K562 (cell line): ENCODE measurements around the gene PTCH2. TPM values are rescaled to one million over a fixed set of nuclear protein-coding genes. Genes with fewer than 3 reads are reported as not detected.

Experiments used
- ATAC-seq: fragments of 200-7000 bp; cut with Tn5 transposase; 3 replicates; pipeline ENCODE4 v1.9.1; 2020; ENCODE audit warnings: moderate library complexity
- BruUV-seq: library from RNA; stranded (reverse); fragments of 400-500 nt; replicated peaks from 2 replicates; lab custom pipeline; 2021; lab: Mats Ljungman, UMichigan
- CTCF ChIA-PET: fragments of 300-600 bp; formaldehyde crosslinking; extraction: SDS; loops from one replicate; lab custom pipeline; 2021; ENCODE audit warnings: low intra/inter-chr PET ratio; lab: Yijun Ruan, JAX
- POLR2A ChIA-PET: fragments of 300-600, 350-650 bp; sonication (Branson Sonifier 250); formaldehyde crosslinking; extraction: SDS; loops from one replicate; lab custom pipeline; 2021; ENCODE audit warnings: antibody characterized with exemption, inconsistent platforms; lab: Yijun Ruan, JAX
- DNase-seq, 4 experiments: peaks; one replicate each; pipeline versions ENCODE4 v3.0.0 to v3.0.0-alpha.2; 2011 to 2018; ENCODE audit warnings: low spot score in 3 of 4, mixed read lengths in 3 of 4; ENCODE audit errors: extremely low read depth in 1 of 4
- FAIRE-seq: peaks from 2 replicates; lab custom pipeline; 2011; peaks lifted over from hg19 to GRCh38; lab: Jason Lieb, UNC
- H2AFZ ChIP-seq: 2 replicates; pipeline ENCODE4 v1.6.0; 2011; ENCODE audit warnings: low read depth, low read length, control low read depth, inconsistent platforms
- H3K27ac ChIP-seq: fragments of 200-600 bp; 3 replicates; pipeline ENCODE4 v1.8.0; 2011; ENCODE audit warnings: low read depth, mild to moderate bottlenecking, control low read depth, inconsistent platforms, low read length, moderate library complexity, mixed read lengths; ENCODE audit errors: extremely low read depth
- H3K27me3 ChIP-seq, 2 experiments: fragments of 300-600 bp in 1 of 2; 2 replicates in 1 of 2; 3 replicates in 1 of 2; pipeline versions ENCODE4 v1.6.0 to v1.8.0; 2011; ENCODE audit warnings: inconsistent platforms in 2 of 2, low read length in 2 of 2, mild to moderate bottlenecking in 1 of 2, mixed read lengths in 1 of 2, moderate library complexity in 1 of 2; ENCODE audit not compliant: control insufficient read depth in 2 of 2, insufficient read depth in 2 of 2
- H3K36me3 ChIP-seq: fragments of 300-600 bp; 3 replicates; pipeline ENCODE4 v1.8.0; 2011; ENCODE audit warnings: mild to moderate bottlenecking, low read length, inconsistent platforms; ENCODE audit not compliant: control insufficient read depth, insufficient read depth
- H3K4me1 ChIP-seq, 2 experiments: fragments of 200-600 bp in 1 of 2; replicated peaks in 1 of 2; 2 replicates in 1 of 2; 3 replicates in 1 of 2; pipeline versions ENCODE4 v1.5.1 to v1.8.0; 2011; ENCODE audit warnings: inconsistent platforms in 2 of 2, low read length in 2 of 2, mild to moderate bottlenecking in 1 of 2, mixed read lengths in 1 of 2, moderate library complexity in 1 of 2; ENCODE audit not compliant: control insufficient read depth in 2 of 2, insufficient read depth in 2 of 2
- H3K4me2 ChIP-seq: 2 replicates; pipeline ENCODE4 v1.6.1; 2011; ENCODE audit warnings: low read length, control low read depth, inconsistent platforms, mixed read lengths; ENCODE audit not compliant: insufficient read depth
- H3K4me3 ChIP-seq: fragments of 200-600 bp; sonication (generic), shearing (Covaris generic); 2 replicates; pipeline ENCODE4 v1.5.1; 2016; ENCODE audit warnings: control low read depth, inconsistent platforms
- H3K79me2 ChIP-seq: fragments of 200-600 bp; 3 replicates; pipeline ENCODE4 v1.8.0; 2011; ENCODE audit warnings: low read length, inconsistent platforms; ENCODE audit not compliant: control insufficient read depth, insufficient read depth
- H3K9ac ChIP-seq, 2 experiments: 2 replicates each; pipeline versions ENCODE4 v1.6.0 to v1.6.1; 2011; ENCODE audit warnings: low read depth in 2 of 2, low read length in 2 of 2, control low read depth in 1 of 2, inconsistent platforms in 1 of 2, mild to moderate bottlenecking in 1 of 2, mixed read lengths in 1 of 2; ENCODE audit not compliant: insufficient read depth in 1 of 2
- H3K9me1 ChIP-seq: one replicate; pipeline ENCODE4 v1.6.0; 2011; ENCODE audit warnings: inconsistent platforms, mild to moderate bottlenecking, low read length, moderate library complexity; ENCODE audit not compliant: control insufficient read depth, insufficient read depth
- H3K9me3 ChIP-seq: replicated peaks from 2 replicates; pipeline ENCODE4 v1.5.1; 2011; ENCODE audit warnings: low read depth, low read length, inconsistent platforms; ENCODE audit not compliant: control insufficient read depth, insufficient read depth
- H4K20me1 ChIP-seq: replicated peaks from 2 replicates; pipeline ENCODE4 v1.6.1; 2011; ENCODE audit warnings: low read length, inconsistent platforms, mixed read lengths; ENCODE audit not compliant: control insufficient read depth, insufficient read depth
- BCOR ChIP-seq: fragments of 450-650 bp; IDR thresholded peaks from 2 replicates; pipeline ENCODE4 v1.6.1; 2016
- DPF2 ChIP-seq: fragments of 450-650 bp; IDR thresholded peaks from 2 replicates; pipeline ENCODE4 v1.6.1; 2016
- FOSL1 ChIP-seq: fragments of 200-800 bp; sonication (Bioruptor generic); conservative IDR thresholded peaks from 2 replicates; pipeline ENCODE4 v1.6.1; 2016; ENCODE audit warnings: missing genetic modification characterization, missing compliant biosample characterization
- GABPB1 ChIP-seq: sonication (generic); formaldehyde crosslinking; IDR thresholded peaks from 2 replicates; pipeline ENCODE4 v1.8.0; 2022; ENCODE audit warnings: mild to moderate bottlenecking, missing genetic modification reagents
- HDAC2 ChIP-seq: fragments of 450-650 bp; IDR thresholded peaks from 2 replicates; pipeline ENCODE4 v1.6.1; 2016; ENCODE audit warnings: mild to moderate bottlenecking
- KLF10 ChIP-seq: fragments of 250-450 bp; sonication (Bioruptor Pico); IDR thresholded peaks from 2 replicates; pipeline ENCODE4 v1.6.1; 2021; ENCODE audit warnings: matching md5 sums
- RBFOX2 ChIP-seq: fragments of 200-400 bp; formaldehyde crosslinking; IDR thresholded peaks from 2 replicates; pipeline ENCODE4 v1.6.1; 2017; ENCODE audit warnings: low read depth, mild to moderate bottlenecking, low read length, moderate library complexity
- SIX5 ChIP-seq, 2 experiments: IDR thresholded peaks; 2 replicates each; pipeline ENCODE4 v1.6.1; 2011; ENCODE audit warnings: low read length in 2 of 2, borderline replicate concordance in 1 of 2, low read depth in 1 of 2, mild to moderate bottlenecking in 1 of 2, moderate library complexity in 1 of 2; ENCODE audit not compliant: insufficient read depth in 1 of 2
- ZNF561 ChIP-seq: fragments of 450-650 bp; formaldehyde crosslinking; conservative IDR thresholded peaks from 2 replicates; pipeline ENCODE4 v1.4.0; 2020; ENCODE audit warnings: mild to moderate bottlenecking, moderate library complexity
- whole genome bisulfite sequencing: fragments of 100-300 bp; shearing (Covaris generic); methylation state at CpG from one replicate; pipeline ENCODE4 v1.1.6; 2016; ENCODE audit warnings: low coverage, mixed read lengths; ENCODE audit not compliant: insufficient coverage; ENCODE audit errors: missing lambda C conversion rate; 5-methylcytosine and 5-hydroxymethylcytosine counted together
- in situ Hi-C: fragments of 300-500 bp; cut with MboI; formaldehyde crosslinking; loops from 4 replicates; pipeline ENCODE4 v1.15.0; 2018; ENCODE audit warnings: inconsistent platforms, mixed read lengths
- intact Hi-C: fragments of 100-400 bp; cut with micrococcal nuclease; formaldehyde crosslinking; loops from 2 replicates; pipeline ENCODE4 v1.14.2; 2022
- polyA plus RNA-seq, 8 experiments: library from polyadenylated mRNA; depleted of rRNA in 4 of 8; stranded (reverse) in 5 of 8; unstranded in 3 of 8; fragments of >200 nt; fragmentation: Nextera tagmentation in 2 of 8; fragmentation: Illumina TruSeq in 1 of 8; extraction: Ambion mirVana in 2 of 8; extraction: Trizol in 1 of 8; gene quantifications; 2 replicates each; pipeline versions ENCODE4 v1.2.1 to v1.2.3, GENCODE V29; 2011 to 2014; ENCODE audit warnings: inconsistent platforms in 1 of 8, missing spikeins in 1 of 8
- total RNA-seq, 7 experiments: library from RNA; depleted of rRNA in 6 of 7; stranded (reverse); fragments of >200 nt in 6 of 7; fragmentation: Illumina TruSeq in 2 of 7; extraction: Trizol in 2 of 7; gene quantifications; 2 replicates each; pipeline versions ENCODE4 v1.2.1 to v1.2.3, GENCODE V29; 2011 to 2021; ENCODE audit warnings: low replicate concordance in 1 of 7
- TF ChIP-seq, protein P1 (sequence below): sonication (generic); formaldehyde crosslinking; IDR thresholded peaks from 2 replicates; pipeline ENCODE4 v1.9.0; 2022; ENCODE audit warnings: mild to moderate bottlenecking, missing genetic modification reagents
- TF ChIP-seq, protein P2 (sequence below): sonication (generic); IDR thresholded peaks from 2 replicates; pipeline ENCODE4 v1.6.1; 2016
- TF ChIP-seq, protein P3 (sequence below): fragments of 450-650 bp; formaldehyde crosslinking; IDR thresholded peaks from 2 replicates; pipeline ENCODE4 v1.4.0; 2020; ENCODE audit warnings: mild to moderate bottlenecking, moderate library complexity

PTCH2 gene
- total and polyA plus RNA-seq, 9 of the 15 experiments (the other 6 are each of a cell fraction or from before 2014, with no cell fraction given) = 0.15 to 27.3 (median 0.48) TPM; not detected in 1

DNA sequence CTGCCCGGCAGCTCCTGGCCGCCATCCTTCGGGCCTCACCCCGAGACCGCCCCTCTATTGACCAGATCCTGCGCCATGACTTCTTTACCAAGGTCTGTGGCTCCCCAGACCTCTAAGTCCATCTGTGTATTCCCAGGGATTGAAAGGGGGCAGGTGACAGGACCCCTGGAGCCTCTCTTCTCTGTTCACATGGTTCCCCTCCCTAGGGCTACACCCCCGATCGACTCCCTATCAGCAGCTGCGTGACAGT lies 40.1 kb downstream of the PTCH2 start:
- peaks cover 5% of the 10 kb centered on the region for H3K9me1 ChIP-seq
- FAIRE-seq (no peak), ATAC-seq (no peak), DNase-seq (no peak)
- H3K27me3 ChIP-seq = no peaks in the 10 kb centered on the region; a peak in 1 of 5 replicates
- H4K20me1 ChIP-seq = no peaks in the 10 kb centered on the region
- no peak overlapping the region for H3K4me2 ChIP-seq
- peaks cover 22% of the 10 kb centered on the region for H3K79me2 ChIP-seq
- peaks cover 52% of the 10 kb centered on the region for H3K36me3 ChIP-seq
- ChIA-PET POLR2A (interaction anchor here (0.6 to 16.9 kb wide), 9 partner anchors 12 to 714 kb away, joined by 3 to 594 read pairs (median 4); partner anchors contain the start of gene BEST4), CTCF (no interaction called here)
- no peak overlapping the region for H3K27ac ChIP-seq
- 92% methylated on average over 9 of the region's 9 CpGs for WGBS
- H3K9me3 ChIP-seq = no peaks in the 10 kb centered on the region
- in situ Hi-C loops = loop anchor here (10.0 kb wide), 1 partner anchor 692 kb away; the partner anchor contains the start of gene TESK2
- H2AFZ ChIP-seq = no peak overlapping the region
- peak overlapping the region in 1 of 2 experiments; percentile 50; a peak in 2 of 4 replicates for H3K9ac ChIP-seq
- peaks cover 41 to 78% of the 10 kb centered on the region in 2 experiments for H3K4me1 ChIP-seq
- no TSS peak for BruUV-seq
- no peak overlapping the region for H3K4me3 ChIP-seq
- TF ChIP-seq KLF10 (CRISPR knock-in tag) (no peak), HDAC2 (no peak), DPF2 (no peak), GABPB1 (no peak), SIX5 (IDR thresholded peaks at IDR 0.05; ENCODE audit: borderline replicate concordance in 1 of 2, insufficient read depth in 1 of 2, low read depth in 1 of 2, low read length in 2 of 2) (no peak), BCOR (no peak), ZNF561 (no peak), RBFOX2 (0 out of 2 replicates have a peak, but pooled peaks have one; percentile 0), FOSL1 (tag) (no peak)
- TF ChIP-seq, protein P1, sequence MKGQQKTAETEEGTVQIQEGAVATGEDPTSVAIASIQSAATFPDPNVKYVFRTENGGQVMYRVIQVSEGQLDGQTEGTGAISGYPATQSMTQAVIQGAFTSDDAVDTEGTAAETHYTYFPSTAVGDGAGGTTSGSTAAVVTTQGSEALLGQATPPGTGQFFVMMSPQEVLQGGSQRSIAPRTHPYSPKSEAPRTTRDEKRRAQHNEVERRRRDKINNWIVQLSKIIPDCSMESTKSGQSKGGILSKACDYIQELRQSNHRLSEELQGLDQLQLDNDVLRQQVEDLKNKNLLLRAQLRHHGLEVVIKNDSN = 0 out of 2 replicates have a peak, but pooled peaks have one; percentile 0
- TF ChIP-seq, protein P2, sequence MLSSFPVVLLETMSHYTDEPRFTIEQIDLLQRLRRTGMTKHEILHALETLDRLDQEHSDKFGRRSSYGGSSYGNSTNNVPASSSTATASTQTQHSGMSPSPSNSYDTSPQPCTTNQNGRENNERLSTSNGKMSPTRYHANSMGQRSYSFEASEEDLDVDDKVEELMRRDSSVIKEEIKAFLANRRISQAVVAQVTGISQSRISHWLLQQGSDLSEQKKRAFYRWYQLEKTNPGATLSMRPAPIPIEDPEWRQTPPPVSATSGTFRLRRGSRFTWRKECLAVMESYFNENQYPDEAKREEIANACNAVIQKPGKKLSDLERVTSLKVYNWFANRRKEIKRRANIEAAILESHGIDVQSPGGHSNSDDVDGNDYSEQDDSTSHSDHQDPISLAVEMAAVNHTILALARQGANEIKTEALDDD = no peak
- TF ChIP-seq, protein P3, sequence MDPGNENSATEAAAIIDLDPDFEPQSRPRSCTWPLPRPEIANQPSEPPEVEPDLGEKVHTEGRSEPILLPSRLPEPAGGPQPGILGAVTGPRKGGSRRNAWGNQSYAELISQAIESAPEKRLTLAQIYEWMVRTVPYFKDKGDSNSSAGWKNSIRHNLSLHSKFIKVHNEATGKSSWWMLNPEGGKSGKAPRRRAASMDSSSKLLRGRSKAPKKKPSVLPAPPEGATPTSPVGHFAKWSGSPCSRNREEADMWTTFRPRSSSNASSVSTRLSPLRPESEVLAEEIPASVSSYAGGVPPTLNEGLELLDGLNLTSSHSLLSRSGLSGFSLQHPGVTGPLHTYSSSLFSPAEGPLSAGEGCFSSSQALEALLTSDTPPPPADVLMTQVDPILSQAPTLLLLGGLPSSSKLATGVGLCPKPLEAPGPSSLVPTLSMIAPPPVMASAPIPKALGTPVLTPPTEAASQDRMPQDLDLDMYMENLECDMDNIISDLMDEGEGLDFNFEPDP = no peak
- intact Hi-C loops = loop anchor here (10.0 kb wide), 1 partner anchor 168 kb away; no protein-coding TSS in a partner anchor
